ENCODE measurements around the gene FER1L5. TPM values are rescaled to one million over a fixed set of nuclear protein-coding genes. Genes with fewer than 3 reads are reported as not detected.

FER1L5 gene
- total and polyA plus RNA-seq, 9 of the 15 experiments (the other 6 are each of a cell fraction or from before 2014, with no cell fraction given): 0.01 TPM; not detected in 6

DNA sequence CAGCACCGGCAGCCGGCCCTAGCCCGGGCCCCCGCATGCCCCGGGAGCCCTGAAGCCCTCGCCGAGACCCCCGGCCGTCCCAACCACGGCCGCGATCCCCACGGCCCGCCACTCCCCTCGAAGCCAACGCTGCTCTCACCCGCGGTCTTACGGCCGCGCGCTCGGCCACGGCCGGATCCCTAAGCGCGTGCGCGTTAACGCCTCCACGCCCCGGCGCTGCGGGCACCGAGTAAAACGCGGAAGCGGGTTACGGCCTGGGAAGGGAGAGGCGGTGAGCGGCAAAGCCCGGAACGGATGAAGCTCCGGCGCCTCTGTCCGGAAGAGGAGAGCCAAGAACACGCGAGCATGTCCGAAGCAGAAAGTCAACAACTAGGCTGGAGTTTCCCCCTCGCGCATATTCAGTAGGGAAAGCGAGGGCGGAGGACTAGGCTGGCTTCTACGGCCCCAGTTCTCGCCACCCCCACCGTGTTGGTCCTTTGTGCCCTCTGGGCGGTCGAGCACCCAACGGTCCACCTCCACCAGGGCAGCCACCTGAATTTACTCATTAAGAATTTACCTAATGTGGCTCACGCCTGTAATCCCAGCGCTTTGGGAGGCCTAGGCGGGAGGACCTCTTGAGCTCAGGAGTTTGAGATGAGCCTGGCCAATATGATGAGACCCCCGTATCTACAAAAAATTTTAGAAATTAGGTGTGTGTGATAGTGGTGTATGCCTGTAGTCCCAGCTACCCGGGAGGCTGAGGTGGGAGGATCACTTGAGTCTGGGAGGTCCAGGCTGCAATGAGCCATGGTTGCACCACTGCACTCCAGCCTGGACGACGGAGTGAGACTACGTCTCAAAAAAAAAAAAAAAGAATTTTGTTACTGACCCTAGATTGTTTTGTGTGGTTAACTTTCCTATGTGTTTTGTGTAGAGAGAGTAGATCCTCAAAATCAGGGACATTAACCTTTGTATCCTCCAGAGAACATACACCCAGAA lies 4.1 kb upstream of the FER1L5 start, which contains the start of gene KANSL3 (continued):
- TF ChIP-seq NEUROD1 (IDR thresholded peaks at IDR 0.05; ENCODE audit: borderline replicate concordance, low read depth, low read length, partially characterized antibody) (peak; percentile 100), ZNF77 (CRISPR knock-in tag; IDR thresholded peaks at IDR 0.05) (no peak), RUNX1 (IDR thresholded peaks at IDR 0.05; ENCODE audit: low read depth) (0 out of 2 replicates have a peak, but pooled peaks have one; percentile 64), GTF2E2 (tag; IDR thresholded peaks at IDR 0.05) (peak; percentile 84; the same call in 1 of the 2 replicates), ZNF707 (CRISPR knock-in tag; conservative IDR thresholded peaks at IDR 0.05) (no peak), ZNF589 (CRISPR knock-in tag; IDR thresholded peaks at IDR 0.05; ENCODE audit: low read depth) (peak; percentile 82; the same call in 1 of the 2 replicates), SMAD3 (CRISPR knock-in tag; conservative IDR thresholded peaks at IDR 0.05) (peak; percentile 80; the same call in 1 of the 2 replicates), TARDBP (IDR thresholded peaks at IDR 0.05) (peak; percentile 87), ZNF133 (CRISPR knock-in tag; IDR thresholded peaks at IDR 0.05) (no peak)
- TF ChIP-seq, protein P1, sequence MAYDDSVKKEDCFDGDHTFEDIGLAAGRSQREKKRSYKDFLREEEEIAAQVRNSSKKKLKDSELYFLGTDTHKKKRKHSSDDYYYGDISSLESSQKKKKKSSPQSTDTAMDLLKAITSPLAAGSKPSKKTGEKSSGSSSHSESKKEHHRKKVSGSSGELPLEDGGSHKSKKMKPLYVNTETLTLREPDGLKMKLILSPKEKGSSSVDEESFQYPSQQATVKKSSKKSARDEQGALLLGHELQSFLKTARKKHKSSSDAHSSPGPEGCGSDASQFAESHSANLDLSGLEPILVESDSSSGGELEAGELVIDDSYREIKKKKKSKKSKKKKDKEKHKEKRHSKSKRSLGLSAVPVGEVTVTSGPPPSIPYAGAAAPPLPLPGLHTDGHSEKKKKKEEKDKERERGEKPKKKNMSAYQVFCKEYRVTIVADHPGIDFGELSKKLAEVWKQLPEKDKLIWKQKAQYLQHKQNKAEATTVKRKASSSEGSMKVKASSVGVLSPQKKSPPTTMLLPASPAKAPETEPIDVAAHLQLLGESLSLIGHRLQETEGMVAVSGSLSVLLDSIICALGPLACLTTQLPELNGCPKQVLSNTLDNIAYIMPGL (CRISPR knock-in tag; IDR thresholded peaks at IDR 0.05): peak; percentile 94; the same call in 1 of the 2 replicates
- TF ChIP-seq, protein P2, sequence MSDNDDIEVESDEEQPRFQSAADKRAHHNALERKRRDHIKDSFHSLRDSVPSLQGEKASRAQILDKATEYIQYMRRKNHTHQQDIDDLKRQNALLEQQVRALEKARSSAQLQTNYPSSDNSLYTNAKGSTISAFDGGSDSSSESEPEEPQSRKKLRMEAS (CRISPR knock-in tag; IDR thresholded peaks at IDR 0.05): peak; percentile 95
- TF ChIP-seq, protein P3, sequence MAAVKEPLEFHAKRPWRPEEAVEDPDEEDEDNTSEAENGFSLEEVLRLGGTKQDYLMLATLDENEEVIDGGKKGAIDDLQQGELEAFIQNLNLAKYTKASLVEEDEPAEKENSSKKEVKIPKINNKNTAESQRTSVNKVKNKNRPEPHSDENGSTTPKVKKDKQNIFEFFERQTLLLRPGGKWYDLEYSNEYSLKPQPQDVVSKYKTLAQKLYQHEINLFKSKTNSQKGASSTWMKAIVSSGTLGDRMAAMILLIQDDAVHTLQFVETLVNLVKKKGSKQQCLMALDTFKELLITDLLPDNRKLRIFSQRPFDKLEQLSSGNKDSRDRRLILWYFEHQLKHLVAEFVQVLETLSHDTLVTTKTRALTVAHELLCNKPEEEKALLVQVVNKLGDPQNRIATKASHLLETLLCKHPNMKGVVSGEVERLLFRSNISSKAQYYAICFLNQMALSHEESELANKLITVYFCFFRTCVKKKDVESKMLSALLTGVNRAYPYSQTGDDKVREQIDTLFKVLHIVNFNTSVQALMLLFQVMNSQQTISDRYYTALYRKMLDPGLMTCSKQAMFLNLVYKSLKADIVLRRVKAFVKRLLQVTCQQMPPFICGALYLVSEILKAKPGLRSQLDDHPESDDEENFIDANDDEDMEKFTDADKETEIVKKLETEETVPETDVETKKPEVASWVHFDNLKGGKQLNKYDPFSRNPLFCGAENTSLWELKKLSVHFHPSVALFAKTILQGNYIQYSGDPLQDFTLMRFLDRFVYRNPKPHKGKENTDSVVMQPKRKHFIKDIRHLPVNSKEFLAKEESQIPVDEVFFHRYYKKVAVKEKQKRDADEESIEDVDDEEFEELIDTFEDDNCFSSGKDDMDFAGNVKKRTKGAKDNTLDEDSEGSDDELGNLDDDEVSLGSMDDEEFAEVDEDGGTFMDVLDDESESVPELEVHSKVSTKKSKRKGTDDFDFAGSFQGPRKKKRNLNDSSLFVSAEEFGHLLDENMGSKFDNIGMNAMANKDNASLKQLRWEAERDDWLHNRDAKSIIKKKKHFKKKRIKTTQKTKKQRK (IDR thresholded peaks at IDR 0.05; ENCODE audit: borderline replicate concordance, low read depth, low read length): no peak
- TF ChIP-seq, protein P4, sequence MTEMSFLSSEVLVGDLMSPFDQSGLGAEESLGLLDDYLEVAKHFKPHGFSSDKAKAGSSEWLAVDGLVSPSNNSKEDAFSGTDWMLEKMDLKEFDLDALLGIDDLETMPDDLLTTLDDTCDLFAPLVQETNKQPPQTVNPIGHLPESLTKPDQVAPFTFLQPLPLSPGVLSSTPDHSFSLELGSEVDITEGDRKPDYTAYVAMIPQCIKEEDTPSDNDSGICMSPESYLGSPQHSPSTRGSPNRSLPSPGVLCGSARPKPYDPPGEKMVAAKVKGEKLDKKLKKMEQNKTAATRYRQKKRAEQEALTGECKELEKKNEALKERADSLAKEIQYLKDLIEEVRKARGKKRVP (CRISPR knock-in tag; IDR thresholded peaks at IDR 0.05): peak; percentile 35; the same call in 1 of the 2 replicates
- TF ChIP-seq, protein P5, sequence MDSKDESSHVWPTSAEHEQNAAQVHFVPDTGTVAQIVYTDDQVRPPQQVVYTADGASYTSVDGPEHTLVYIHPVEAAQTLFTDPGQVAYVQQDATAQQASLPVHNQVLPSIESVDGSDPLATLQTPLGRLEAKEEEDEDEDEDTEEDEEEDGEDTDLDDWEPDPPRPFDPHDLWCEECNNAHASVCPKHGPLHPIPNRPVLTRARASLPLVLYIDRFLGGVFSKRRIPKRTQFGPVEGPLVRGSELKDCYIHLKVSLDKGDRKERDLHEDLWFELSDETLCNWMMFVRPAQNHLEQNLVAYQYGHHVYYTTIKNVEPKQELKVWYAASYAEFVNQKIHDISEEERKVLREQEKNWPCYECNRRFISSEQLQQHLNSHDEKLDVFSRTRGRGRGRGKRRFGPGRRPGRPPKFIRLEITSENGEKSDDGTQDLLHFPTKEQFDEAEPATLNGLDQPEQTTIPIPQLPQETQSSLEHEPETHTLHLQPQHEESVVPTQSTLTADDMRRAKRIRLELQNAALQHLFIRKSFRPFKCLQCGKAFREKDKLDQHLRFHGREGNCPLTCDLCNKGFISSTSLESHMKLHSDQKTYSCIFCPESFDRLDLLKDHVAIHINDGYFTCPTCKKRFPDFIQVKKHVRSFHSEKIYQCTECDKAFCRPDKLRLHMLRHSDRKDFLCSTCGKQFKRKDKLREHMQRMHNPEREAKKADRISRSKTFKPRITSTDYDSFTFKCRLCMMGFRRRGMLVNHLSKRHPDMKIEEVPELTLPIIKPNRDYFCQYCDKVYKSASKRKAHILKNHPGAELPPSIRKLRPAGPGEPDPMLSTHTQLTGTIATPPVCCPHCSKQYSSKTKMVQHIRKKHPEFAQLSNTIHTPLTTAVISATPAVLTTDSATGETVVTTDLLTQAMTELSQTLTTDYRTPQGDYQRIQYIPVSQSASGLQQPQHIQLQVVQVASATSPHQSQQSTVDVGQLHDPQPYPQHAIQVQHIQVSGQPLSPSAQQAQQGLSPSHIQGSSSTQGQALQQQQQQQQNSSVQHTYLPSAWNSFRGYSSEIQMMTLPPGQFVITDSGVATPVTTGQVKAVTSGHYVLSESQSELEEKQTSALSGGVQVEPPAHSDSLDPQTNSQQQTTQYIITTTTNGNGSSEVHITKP (IDR thresholded peaks at IDR 0.05; ENCODE audit: partially characterized antibody): peak; percentile 63
